Activated CD8-positive, alpha-beta T cell treated with anti-CD3 and anti-CD28 coated beads, Interleukin-2, amount 10 ng/mL, durations not matched to agents 7 days and 5 days (primary cell): ENCODE data around the gene EIF4A3. TPM values are rescaled to one million over a fixed set of nuclear protein-coding genes. Genes with fewer than 3 reads are reported as not detected.

Experiments
- ATAC-seq: fragments of 150-1000 bp; cut with Tn5 transposase; one replicate; pipeline ENCODE4 v1.10.0; 2021; ENCODE audit warnings: moderate library complexity
- CTCF ChIA-PET: fragments of 350-600 bp; sonication (Branson Sonifier 250); formaldehyde crosslinking; loops from one replicate; lab custom pipeline; 2021; ENCODE audit warnings: antibody characterized with exemption; lab: Charles Lee
- POLR2A ChIA-PET: fragments of 350-600 bp; sonication (Branson Sonifier 250); formaldehyde crosslinking; loops from one replicate; lab custom pipeline; 2021; ENCODE audit warnings: antibody characterized with exemption; lab: Charles Lee
- DNase-seq: peaks from one replicate; pipeline ENCODE4 v3.0.0-alpha.2; 2020
- H3K27ac Mint-ChIP-seq: one replicate; pipeline ENCODE4 v1.8.0; 2021; ENCODE audit warnings: mild to moderate bottlenecking, mixed read lengths
- H3K27me3 Mint-ChIP-seq: one replicate; pipeline ENCODE4 v1.8.0; 2021; ENCODE audit warnings: low read depth, mixed read lengths
- H3K36me3 Mint-ChIP-seq: one replicate; pipeline ENCODE4 v1.8.0; 2021; ENCODE audit warnings: low read depth, mixed read lengths
- H3K4me1 Mint-ChIP-seq: one replicate; pipeline ENCODE4 v1.8.0; 2021; ENCODE audit warnings: low read depth, mixed read lengths
- H3K4me3 Mint-ChIP-seq: one replicate; pipeline ENCODE4 v1.8.0; 2021; ENCODE audit warnings: mild to moderate bottlenecking, mixed read lengths
- H3K9me3 Mint-ChIP-seq: one replicate; pipeline ENCODE4 v1.8.0; 2022; ENCODE audit warnings: mixed read lengths; ENCODE audit not compliant: insufficient read depth
- total RNA-seq, 2 experiments: library from RNA; stranded (reverse); gene quantifications; one replicate each; pipeline ENCODE4 v1.2.3, GENCODE V29; 2021

Gene EIF4A3
- total RNA-seq, 2 experiments from 2014 or later: 181 to 183 TPM

DNA sequence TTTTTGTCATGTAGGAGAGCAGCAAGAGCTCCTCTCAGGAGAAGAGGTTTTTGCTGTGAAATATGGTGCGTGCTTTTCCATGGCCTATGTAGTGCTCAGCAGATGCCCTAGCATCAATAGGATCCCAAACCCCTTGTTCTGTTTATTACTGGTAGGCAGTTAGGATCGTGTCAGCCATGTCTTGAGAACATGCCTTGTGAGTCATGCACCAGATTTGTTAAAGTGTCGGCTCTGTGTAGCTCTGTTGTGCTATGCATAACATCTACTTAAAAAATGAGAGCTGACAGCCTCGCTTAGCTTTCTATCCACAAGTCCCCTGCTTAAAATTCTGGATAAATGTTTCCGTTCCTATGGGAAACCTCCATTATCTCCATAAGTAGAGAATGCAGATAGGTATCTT lies 4.4 kb upstream of the EIF4A3 start:
- Mint-ChIP-seq H3K4me1 (peaks cover 24% of the 10 kb centered on the region), H3K27ac (no peak overlapping the region), H3K27me3 (no peaks in the 10 kb centered on the region), H3K9me3 (peaks cover 38% of the 10 kb centered on the region), H3K36me3 (peaks cover 22% of the 10 kb centered on the region), H3K4me3 (no peak overlapping the region)
- ATAC-seq: no peak
- no peak for DNase-seq
- POLR2A ChIA-PET: interaction anchor here (0.5 to 0.9 kb wide), 3 partner anchors 11 to 248 kb away, joined by 3 read pairs; no protein-coding TSS in a partner anchor
- CTCF ChIA-PET: no interaction called here

DNA sequence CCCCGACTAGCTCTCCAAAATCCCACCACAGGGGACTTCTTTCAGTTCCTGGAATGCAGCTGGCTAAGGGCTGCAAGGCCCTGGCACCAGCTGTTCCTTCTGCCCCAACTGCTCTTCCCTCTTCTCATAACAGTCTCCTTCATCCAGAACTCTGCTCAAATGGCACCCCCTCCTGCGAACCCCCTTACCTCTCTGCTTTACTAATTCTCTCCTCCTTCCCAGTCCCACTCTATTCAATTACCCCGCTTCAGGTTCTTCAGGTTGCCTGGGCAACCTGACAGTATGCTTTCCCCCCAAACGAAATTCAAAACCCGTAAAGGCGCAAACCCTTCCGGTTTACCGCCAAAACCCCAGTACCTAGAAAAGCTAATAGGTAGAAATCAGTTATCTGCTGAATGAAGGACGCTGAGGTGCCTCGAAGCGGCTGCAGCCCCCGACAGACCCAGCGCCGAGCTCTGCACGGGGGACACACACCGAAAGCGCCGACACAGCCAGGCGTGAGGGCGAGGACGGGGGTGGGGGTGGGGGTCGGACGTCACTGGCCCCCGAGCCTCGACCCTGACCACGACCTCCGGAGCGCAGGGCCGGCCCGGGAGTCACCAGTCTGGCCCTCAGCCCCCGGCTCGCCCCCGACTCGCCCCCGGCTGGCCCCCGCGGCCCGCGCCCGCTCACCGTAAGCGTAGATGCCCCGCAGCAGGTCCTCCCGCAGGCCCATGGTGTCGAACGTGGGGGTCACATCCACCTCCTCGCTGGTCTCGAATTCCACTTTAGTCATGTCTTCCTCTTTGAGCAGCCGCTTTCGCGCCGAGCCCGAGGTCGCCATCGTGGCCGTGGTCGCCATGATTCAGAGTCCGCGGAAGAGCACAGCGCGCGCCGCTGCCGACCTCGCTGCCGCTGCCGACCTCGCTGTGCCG lies 550 bp downstream of the EIF4A3 start:
- peak overlapping the region; percentile 91 for H3K4me3 Mint-ChIP-seq
- DNase-seq (peak; percentile 60), ATAC-seq (peak; percentile 27)
- H3K27me3 Mint-ChIP-seq: no peaks in the 10 kb centered on the region
- H3K36me3 Mint-ChIP-seq: peaks cover 54% of the 10 kb centered on the region
- peak overlapping the region; percentile 97 for H3K27ac Mint-ChIP-seq
- peaks cover 35% of the 10 kb centered on the region for H3K4me1 Mint-ChIP-seq
- H3K9me3 Mint-ChIP-seq: peaks cover 6% of the 10 kb centered on the region
- ChIA-PET CTCF (interaction anchor here (0.8 to 7.9 kb wide), 8 partner anchors 8 to 119 kb away, joined by 3 to 51 read pairs (median 4); partner anchors contain the start of gene GAA), POLR2A (interaction anchor here (0.6 to 1.8 kb wide), 11 partner anchors 12 to 849 kb away, joined by 3 to 11 read pairs (median 3); partner anchors contain the start of gene GAA)

DNA sequence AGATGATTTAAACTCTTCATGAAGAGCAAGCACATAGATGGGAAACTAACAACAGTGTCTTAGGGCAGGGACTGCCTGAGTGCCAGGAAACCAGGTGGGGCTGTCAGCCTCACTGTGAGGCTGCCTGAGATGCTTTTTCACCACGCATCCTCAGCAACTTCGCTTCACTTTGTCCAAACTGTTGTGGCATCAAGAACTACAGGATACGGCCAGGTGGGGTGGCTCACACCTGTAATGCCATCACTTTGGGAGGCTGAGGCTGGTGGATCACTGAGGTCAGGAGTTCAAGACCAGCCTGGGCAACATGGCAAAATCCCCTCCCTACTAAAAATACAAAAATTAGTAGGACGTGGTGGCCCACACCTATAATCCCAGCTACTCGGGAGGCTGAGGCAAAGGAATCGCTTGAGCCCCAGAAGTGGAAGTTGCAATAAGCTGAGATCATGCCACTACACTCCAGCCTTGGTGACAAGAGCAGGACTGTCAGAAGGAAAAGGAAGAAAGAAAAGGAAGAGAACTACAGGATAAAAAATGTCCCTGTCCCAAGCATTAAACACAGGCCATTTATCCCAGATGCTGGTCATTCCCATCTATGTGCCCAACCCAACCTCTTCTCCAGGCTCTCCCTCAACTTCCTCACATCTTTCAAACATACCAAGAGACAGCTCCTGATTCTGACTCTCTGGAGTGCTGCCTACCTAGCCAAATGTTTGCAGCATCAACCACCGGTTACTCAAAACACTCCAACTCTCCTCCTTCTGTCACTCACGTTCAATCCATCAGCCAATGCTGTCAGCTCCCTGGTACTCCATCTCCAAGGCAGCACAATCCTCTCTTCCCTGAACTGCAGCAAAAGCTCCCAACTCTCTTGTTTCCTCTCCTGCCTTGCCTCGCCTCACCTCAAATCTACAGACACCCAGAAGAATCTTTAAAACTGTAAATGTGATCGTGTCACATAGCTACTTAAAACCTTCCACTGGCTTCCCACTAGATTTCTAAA lies 1.6 kb downstream of the EIF4A3 start:
- CTCF ChIA-PET: interaction anchor here (0.8 to 7.9 kb wide), 8 partner anchors 9 to 120 kb away, joined by 3 to 51 read pairs (median 4); partner anchors contain the start of gene GAA
- no peak for ATAC-seq
- peak overlapping the region; percentile 91 for H3K4me3 Mint-ChIP-seq
- H3K4me1 Mint-ChIP-seq: peaks cover 36% of the 10 kb centered on the region
- peaks cover 55% of the 10 kb centered on the region for H3K36me3 Mint-ChIP-seq
- no peaks in the 10 kb centered on the region for H3K27me3 Mint-ChIP-seq
- no peaks in the 10 kb centered on the region for H3K9me3 Mint-ChIP-seq
- DNase-seq: peak; percentile 33
- POLR2A ChIA-PET: interaction anchor here (0.6 to 1.9 kb wide), 11 partner anchors 13 to 850 kb away, joined by 3 to 11 read pairs (median 3); partner anchors contain the start of gene GAA
- H3K27ac Mint-ChIP-seq: peak overlapping the region; percentile 80

DNA sequence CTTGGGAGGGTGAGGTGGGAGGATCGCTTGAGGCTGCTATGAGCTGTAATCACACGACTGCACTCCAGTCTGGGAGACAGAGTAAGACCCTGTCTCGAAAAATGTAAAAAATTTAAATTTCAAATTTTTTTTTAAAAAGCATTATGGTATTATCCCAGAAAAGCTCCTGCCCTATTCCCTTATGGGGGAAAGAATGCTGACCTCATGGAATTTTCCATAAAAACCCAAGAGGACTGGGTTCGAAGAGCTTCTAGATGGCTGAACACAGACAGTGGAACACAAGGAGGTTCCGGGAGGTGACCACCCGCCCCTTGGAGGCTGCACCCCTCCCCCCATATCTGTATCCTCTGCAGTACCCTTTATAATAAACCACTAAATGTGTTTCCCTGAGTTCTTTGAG lies 4.0 kb downstream of the EIF4A3 start:
- ATAC-seq (no peak), DNase-seq (no peak)
- Mint-ChIP-seq H3K4me3 (no peak overlapping the region), H3K27me3 (no peaks in the 10 kb centered on the region), H3K4me1 (peaks cover 30% of the 10 kb centered on the region), H3K27ac (no peak overlapping the region), H3K36me3 (peaks cover 74% of the 10 kb centered on the region), H3K9me3 (no peaks in the 10 kb centered on the region)
- POLR2A ChIA-PET: interaction anchor here (0.9 to 3.0 kb wide), 2 partner anchors 10 to 15 kb away, joined by 3 to 18 read pairs; no protein-coding TSS in a partner anchor
- CTCF ChIA-PET: interaction anchor here (7.9 kb wide), 1 partner anchor 42 kb away, joined by 51 read pairs; the partner anchor contains the start of gene GAA

DNA sequence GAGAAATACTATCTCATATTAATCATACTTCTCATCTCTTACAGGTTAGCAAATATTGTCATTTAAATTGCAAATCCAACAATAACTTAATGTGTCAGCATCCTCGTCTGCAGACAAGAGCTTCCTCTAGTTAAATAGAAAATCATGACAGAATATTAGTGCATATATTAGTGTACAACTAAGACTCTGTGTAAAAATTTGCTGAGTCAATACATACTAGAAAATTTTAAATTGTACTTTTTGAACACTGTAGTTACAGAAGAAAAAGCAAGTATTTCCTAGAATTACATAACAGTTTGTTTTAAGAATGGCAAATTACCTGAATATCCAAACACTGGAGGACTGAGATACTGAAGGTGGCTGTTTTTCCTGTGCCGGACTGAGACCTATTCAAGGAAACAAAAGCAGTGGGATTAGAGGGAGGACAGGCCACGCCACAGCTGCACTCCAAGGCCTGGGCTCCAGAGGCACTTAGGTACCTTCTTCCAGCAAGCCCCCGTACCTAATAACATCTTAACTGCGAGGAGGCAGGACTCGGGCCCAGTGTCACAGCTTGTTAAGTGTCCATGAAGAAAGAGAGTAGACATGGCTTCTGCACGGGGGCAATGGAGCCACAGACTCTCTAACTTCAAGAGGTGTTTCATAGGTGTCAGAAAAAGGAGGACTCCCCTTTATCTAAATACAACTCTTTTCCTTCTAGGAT lies 5.3 kb downstream of the EIF4A3 start:
- H3K9me3 Mint-ChIP-seq: no peaks in the 10 kb centered on the region
- no peak overlapping the region for H3K27ac Mint-ChIP-seq
- H3K27me3 Mint-ChIP-seq: no peaks in the 10 kb centered on the region
- no peak overlapping the region for H3K4me3 Mint-ChIP-seq
- H3K4me1 Mint-ChIP-seq: peaks cover 29% of the 10 kb centered on the region
- POLR2A ChIA-PET: interaction anchor here (0.7 to 3.0 kb wide), 2 partner anchors 9 to 14 kb away, joined by 3 to 18 read pairs; no protein-coding TSS in a partner anchor
- ATAC-seq (no peak), DNase-seq (no peak)
- peaks cover 83% of the 10 kb centered on the region for H3K36me3 Mint-ChIP-seq
- CTCF ChIA-PET: interaction anchor here (1.0 to 7.9 kb wide), 2 partner anchors 18 to 40 kb away, joined by 3 to 51 read pairs; partner anchors contain the start of gene GAA

DNA sequence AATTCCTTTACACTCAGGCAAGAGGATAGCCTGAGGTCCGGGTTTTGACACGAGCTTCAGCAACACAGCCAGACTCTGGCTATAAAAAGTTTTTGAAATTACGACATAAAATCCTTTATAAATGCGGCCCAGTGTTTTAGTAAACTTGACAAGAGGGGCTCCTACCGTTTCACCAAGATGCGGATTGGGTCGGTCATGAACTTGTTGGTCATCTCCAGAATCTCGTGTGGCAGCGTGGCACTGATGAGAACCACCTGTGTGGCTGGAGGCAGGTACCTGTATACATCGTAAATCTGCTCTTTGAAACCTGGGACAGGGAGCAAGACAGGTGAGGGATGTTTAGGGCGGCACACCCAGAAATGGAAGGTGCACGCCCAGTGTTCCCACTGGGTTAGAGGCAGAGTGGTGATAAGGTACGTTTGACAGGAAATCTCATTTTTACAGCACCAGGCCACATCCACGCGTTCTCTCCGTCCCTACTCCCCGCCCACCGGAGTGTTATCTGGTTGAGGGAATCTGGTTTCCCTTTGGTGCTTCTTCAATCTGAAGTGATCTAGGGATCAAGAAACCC lies 8.0 kb downstream of the EIF4A3 start:
- H3K27me3 Mint-ChIP-seq: no peaks in the 10 kb centered on the region
- ChIA-PET POLR2A (interaction anchor here (0.8 to 1.8 kb wide), 2 partner anchors 9 to 127 kb away, joined by 3 to 4 read pairs; no protein-coding TSS in a partner anchor), CTCF (interaction anchor here (7.9 kb wide), 1 partner anchor 38 kb away, joined by 51 read pairs; the partner anchor contains the start of gene GAA)
- peaks cover 6% of the 10 kb centered on the region for H3K4me1 Mint-ChIP-seq
- no peak for DNase-seq
- H3K36me3 Mint-ChIP-seq: peaks cover 81% of the 10 kb centered on the region
- no peak overlapping the region for H3K27ac Mint-ChIP-seq
- ATAC-seq: no peak
- H3K9me3 Mint-ChIP-seq: no peaks in the 10 kb centered on the region
- no peak overlapping the region for H3K4me3 Mint-ChIP-seq

DNA sequence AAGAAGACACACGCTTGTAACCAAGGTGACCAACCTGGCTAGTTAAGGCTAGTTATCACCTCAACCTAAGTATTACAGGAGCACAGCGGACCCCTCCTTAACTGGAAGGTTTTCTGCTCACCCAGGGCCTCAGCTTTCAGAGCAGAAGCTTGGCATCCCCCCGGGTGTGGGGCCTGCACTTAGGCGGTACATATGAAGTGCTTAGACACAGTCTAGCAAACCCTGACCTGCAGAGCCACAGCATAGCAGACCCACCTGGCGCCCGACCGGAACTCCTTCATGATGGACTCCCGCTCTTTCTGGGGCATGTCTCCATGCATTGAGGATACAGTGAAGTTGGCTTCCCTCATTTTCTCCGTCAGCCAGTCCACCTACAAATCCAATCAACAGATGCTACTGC lies 9.8 kb downstream of the EIF4A3 start:
- no peaks in the 10 kb centered on the region for H3K9me3 Mint-ChIP-seq
- ATAC-seq (no peak), DNase-seq (no peak)
- ChIA-PET POLR2A (interaction anchor here (0.6 to 1.8 kb wide), 2 partner anchors 11 to 12 kb away, joined by 3 to 4 read pairs; no protein-coding TSS in a partner anchor), CTCF (no interaction called here)
- no peaks in the 10 kb centered on the region for H3K27me3 Mint-ChIP-seq
- H3K4me3 Mint-ChIP-seq: no peak overlapping the region
- peaks cover 80% of the 10 kb centered on the region for H3K36me3 Mint-ChIP-seq
- no peak overlapping the region for H3K27ac Mint-ChIP-seq
- H3K4me1 Mint-ChIP-seq: peaks cover 3% of the 10 kb centered on the region

DNA sequence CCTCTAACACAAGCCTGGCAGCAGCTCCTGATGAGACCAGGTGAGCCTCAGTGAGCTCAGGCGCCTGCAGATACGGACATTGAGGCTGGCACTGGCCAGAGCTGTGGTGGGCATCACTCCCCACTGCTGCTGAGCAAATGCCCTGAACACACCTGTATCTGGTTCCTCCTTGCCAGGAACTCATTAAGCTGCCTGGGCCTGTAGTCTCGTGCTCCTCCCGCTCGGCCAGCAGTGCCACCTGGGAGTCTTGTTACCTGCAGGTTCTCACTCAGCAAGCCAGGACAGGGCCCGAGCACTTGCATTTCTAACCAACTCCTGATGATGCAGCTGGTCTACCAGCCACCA lies 13.3 kb downstream of the EIF4A3 start:
- Mint-ChIP-seq H3K9me3 (no peaks in the 10 kb centered on the region), H3K36me3 (peaks cover 52% of the 10 kb centered on the region), H3K27ac (no peak overlapping the region), H3K4me1 (no peaks in the 10 kb centered on the region), H3K4me3 (no peak overlapping the region), H3K27me3 (peaks cover 7% of the 10 kb centered on the region)
- ATAC-seq (peak; percentile 16), DNase-seq (no peak)
- ChIA-PET CTCF (interaction anchor here (0.8 kb wide), 1 partner anchor 32 kb away, joined by 3 read pairs; the partner anchor contains the start of gene GAA), POLR2A (interaction anchor here (4.1 kb wide), 1 partner anchor 9 kb away, joined by 18 read pairs; no protein-coding TSS in a partner anchor)

DNA sequence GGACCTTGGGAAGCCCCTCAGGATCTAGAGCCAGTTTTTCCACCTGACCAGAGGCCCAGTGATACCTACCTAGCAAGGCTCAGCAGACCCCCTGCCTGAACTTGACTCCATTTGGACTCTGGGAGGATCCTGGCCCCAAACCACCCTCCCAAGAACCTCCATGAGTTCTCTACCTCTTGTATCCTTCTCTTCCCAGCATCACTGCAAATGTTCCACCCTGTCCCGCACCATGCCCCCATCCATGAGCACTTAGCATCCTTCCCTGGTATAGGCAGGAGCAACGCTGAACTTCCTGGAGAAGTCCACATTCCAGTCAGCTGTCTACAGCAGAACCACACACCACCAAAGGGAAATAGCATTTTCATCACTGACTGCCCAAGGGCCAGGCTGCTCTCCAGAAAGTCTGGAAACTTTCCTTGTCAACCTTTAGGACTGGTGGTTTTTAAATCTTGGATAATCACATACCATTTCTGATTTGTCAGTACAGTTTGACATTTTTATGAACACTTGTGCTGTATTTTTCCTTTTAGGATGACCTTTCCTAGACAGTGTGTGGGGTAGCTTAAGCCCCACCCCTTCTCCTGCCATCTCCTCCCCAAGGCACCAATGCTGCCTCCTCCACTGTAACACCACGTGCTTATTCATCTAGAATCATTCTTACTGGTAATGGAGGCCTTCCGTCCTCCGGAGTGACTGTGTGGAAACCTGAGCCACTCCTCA lies 13.9 kb downstream of the EIF4A3 start:
- Mint-ChIP-seq H3K36me3 (peaks cover 48% of the 10 kb centered on the region), H3K27ac (no peak overlapping the region), H3K4me1 (no peaks in the 10 kb centered on the region), H3K27me3 (peaks cover 12% of the 10 kb centered on the region), H3K4me3 (no peak overlapping the region), H3K9me3 (no peaks in the 10 kb centered on the region)
- DNase-seq (no peak), ATAC-seq (peak; percentile 14)
- ChIA-PET POLR2A (interaction anchor here (4.1 kb wide), 1 partner anchor 10 kb away, joined by 18 read pairs; no protein-coding TSS in a partner anchor), CTCF (interaction anchor here (0.8 kb wide), 1 partner anchor 32 kb away, joined by 3 read pairs; the partner anchor contains the start of gene GAA)
